ENCODE data around the gene TRPM5.

Gene TRPM5

GRCh38 chr11:2443881-2444820 lies at the start of gene TRPM5:
TSS of gene TRPM5 (minus strand) at chr11:2444514. CDS start at chr11:2423036, 21,478 bp downstream.
- POLR2A ChIA-PET, result no interaction called here
- CTCF ChIA-PET, result interaction anchor here (1.6 kb wide), 1 partner anchor 88 kb away, joined by 5 read pairs; no protein-coding TSS in a partner anchor
- TF ChIP-seq CTCF (IDR thresholded peaks at IDR 0.05; ENCODE audit: control extremely low read depth, extremely low read depth, low read depth, missing control alignments), result no peak
- no peak for DNase-seq (ENCODE audit: extremely low spot score)

GRCh38 chr11:2489083-2489482 lies 44.8 kb upstream of the TRPM5 start:
- no peak for TF ChIP-seq CTCF (IDR thresholded peaks at IDR 0.05; ENCODE audit: control extremely low read depth, extremely low read depth, low read depth, missing control alignments)
- DNase-seq (ENCODE audit: extremely low spot score), result no peak
- POLR2A ChIA-PET, result no interaction called here
- CTCF ChIA-PET, result interaction anchor here (2.0 kb wide), 1 partner anchor 44 kb away, joined by 4 read pairs; no protein-coding TSS in a partner anchor

- POLR2A ChIA-PET, result no interaction called here
- no peak for DNase-seq (ENCODE audit: extremely low spot score)
- CTCF ChIA-PET, result interaction anchor here (0.9 to 2.0 kb wide), 2 partner anchors 45 to 67 kb away, joined by 3 to 4 read pairs; no protein-coding TSS in a partner anchor
- TF ChIP-seq CTCF (IDR thresholded peaks at IDR 0.05; ENCODE audit: control extremely low read depth, extremely low read depth, low read depth, missing control alignments), result no peak
Observed at GRCh38 chr11:2488004-2488403, 43.7 kb upstream of the TRPM5 start.

- DNase-seq (ENCODE audit: extremely low spot score), result no peak
- TF ChIP-seq CTCF (IDR thresholded peaks at IDR 0.05; ENCODE audit: control extremely low read depth, extremely low read depth, low read depth, missing control alignments), result no peak
- ChIA-PET CTCF (interaction anchor here (0.7 to 1.5 kb wide), 2 partner anchors 65 to 286 kb away, joined by 3 read pairs; no protein-coding TSS in a partner anchor), POLR2A (no interaction called here)
Observed at GRCh38 chr11:2484576-2485125, 40.3 kb upstream of the TRPM5 start.

GRCh38 chr11:2483426-2483825 lies 39.1 kb upstream of the TRPM5 start:
- ChIA-PET POLR2A (no interaction called here), CTCF (interaction anchor here (1.5 kb wide), 1 partner anchor 284 kb away, joined by 3 read pairs; no protein-coding TSS in a partner anchor)
- DNase-seq (ENCODE audit: extremely low spot score), result no peak
- no peak for TF ChIP-seq CTCF (IDR thresholded peaks at IDR 0.05; ENCODE audit: control extremely low read depth, extremely low read depth, low read depth, missing control alignments)

GRCh38 chr11:2482745-2483144 lies 38.4 kb upstream of the TRPM5 start:
- ChIA-PET CTCF (no interaction called here), POLR2A (no interaction called here)
- TF ChIP-seq CTCF (IDR thresholded peaks at IDR 0.05; ENCODE audit: control extremely low read depth, extremely low read depth, low read depth, missing control alignments), result no peak
- DNase-seq (ENCODE audit: extremely low spot score), result no peak
